ENCODE results near the gene ME1. TPM values are rescaled to one million over a fixed set of nuclear protein-coding genes. Genes with fewer than 3 reads are reported as not detected.

ME1 gene
- total and polyA plus RNA-seq, 8 donors: 5.2 to 31.7 (median 12.7) TPM

- intact Hi-C loops (cut with DNase I; ENCODE audit: low total_unique reads): no loop called here
Observed at GRCh38 chr6:83216806-83217205, 214.0 kb downstream of the ME1 start.

DNA sequence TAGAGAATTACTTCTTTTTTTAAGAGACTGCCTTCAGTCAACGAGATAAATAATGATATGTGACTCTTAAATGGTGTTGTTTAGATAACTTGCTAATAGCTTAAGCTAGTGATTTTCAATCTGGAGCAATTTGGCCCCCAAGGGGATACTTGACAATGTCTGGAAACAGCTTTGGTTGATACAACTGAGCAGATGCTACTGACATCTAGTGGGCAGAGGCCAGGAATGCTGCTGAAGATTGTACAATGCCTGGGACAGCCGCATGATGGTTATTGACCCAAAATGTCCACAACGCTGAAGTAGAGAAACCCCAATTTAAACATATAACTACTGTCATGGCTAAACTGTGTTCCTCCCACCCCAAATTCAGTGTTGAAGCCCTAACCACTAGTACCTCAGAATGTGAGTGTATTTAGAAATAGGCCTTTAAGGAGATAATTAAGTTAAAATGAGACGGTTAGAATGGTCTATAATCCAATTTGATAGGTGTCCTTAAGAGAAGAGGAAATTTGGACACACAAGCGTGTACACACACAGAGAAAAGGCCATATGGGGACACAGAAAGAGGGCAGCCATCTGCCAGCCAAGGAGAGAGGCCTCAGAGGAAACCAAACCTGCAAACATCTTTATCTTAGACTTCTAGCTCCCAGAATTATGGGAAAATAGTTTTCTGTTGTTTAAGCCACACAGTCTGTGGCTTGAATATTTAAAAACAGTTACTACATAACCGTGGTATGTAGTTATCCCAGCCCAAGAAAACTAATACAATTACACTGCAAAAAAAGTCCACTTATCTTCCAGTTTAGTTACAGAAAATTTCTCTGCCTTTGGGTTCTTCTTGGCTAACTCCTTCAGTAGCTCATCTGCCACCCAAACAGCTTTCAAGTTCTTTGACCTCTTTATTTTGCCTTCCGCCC, 215.5 kb downstream of the ME1 start:
- Histone ChIP-seq H3K4me3 (no peak overlapping the region), H3K27ac (no peak overlapping the region), H3K9me3 (no peaks in the 10 kb centered on the region), H3K27me3 (no peaks in the 10 kb centered on the region), H3K4me1 (peaks cover 0 to 3% (median 0%) of the 10 kb centered on the region in 4 donors), H3K36me3 (peaks cover 0 to 5% (median 0%) of the 10 kb centered on the region in 4 donors)
- TF ChIP-seq CTCF (IDR thresholded peaks at IDR 0.05) (peak in 5 of 7 experiments; percentile 56 to 68 (median 62)), EP300 (IDR thresholded peaks at IDR 0.05) (no peak), POLR2AphosphoS5 (IDR thresholded peaks at IDR 0.05) (no peak), POLR2A (IDR thresholded peaks at IDR 0.05) (no peak)
- intact Hi-C loops (cut with DNase I; ENCODE audit: low total_unique reads): no loop called here
- WGBS, 5 donors: 29 to 33% (median 31%) methylated on average over 7 of the region's 7 CpGs
- DNase-seq: peak; percentile 65 to 88

More at GRCh38 chr6:83216806-83217205, 214.0 kb downstream of the ME1 start:
- Histone ChIP-seq H3K27me3 (no peaks in the 10 kb centered on the region), H3K27ac (no peak overlapping the region), H3K36me3 (peaks cover 0 to 5% (median 0%) of the 10 kb centered on the region in 4 donors), H3K9me3 (no peaks in the 10 kb centered on the region), H3K4me3 (no peak overlapping the region), H3K4me1 (peaks cover 0 to 3% (median 0%) of the 10 kb centered on the region in 4 donors)
- no peak for DNase-seq
- no peak for TF ChIP-seq CTCF (IDR thresholded peaks at IDR 0.05)
- TF ChIP-seq POLR2AphosphoS5 (IDR thresholded peaks at IDR 0.05): no peak
- TF ChIP-seq POLR2A (IDR thresholded peaks at IDR 0.05): no peak
- no peak for TF ChIP-seq EP300 (IDR thresholded peaks at IDR 0.05)

DNA sequence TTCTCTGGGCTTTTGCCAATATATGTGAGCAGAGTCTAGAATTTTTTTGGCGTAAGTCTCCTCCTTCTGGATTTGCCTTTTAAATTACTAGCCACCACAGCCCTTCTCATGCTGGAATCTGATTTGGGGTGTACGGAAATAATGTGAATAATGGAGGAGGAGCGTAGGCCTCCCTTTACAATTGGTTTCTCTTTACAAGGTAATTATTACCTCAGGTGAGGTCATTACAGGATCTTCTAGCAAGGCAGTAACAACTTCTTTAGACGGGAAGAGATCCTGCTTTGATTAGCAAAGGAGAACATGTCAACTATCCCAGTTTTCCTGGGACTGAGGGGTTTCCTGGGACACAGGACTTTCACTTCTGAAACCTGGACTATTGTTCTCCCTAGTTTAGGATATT, 228.8 kb downstream of the ME1 start:
- Histone ChIP-seq H3K4me1 (peaks cover 0 to 41% (median 4%) of the 10 kb centered on the region in 4 donors), H3K9me3 (no peaks in the 10 kb centered on the region), H3K27me3 (no peaks in the 10 kb centered on the region), H3K4me3 (no peak overlapping the region), H3K36me3 (peaks cover 0 to 7% (median 7%) of the 10 kb centered on the region in 4 donors), H3K27ac (no peak overlapping the region)
- TF ChIP-seq POLR2AphosphoS5 (IDR thresholded peaks at IDR 0.05) (no peak), POLR2A (IDR thresholded peaks at IDR 0.05) (no peak), CTCF (IDR thresholded peaks at IDR 0.05) (no peak), EP300 (IDR thresholded peaks at IDR 0.05) (no peak)
- DNase-seq: no peak
- intact Hi-C loops (cut with DNase I; ENCODE audit: low total_unique reads): no loop called here
- 38 to 81% (median 46%) methylated on average over 4 of the region's 4 CpGs for WGBS, 5 donors

- no peak overlapping the region for H3K4me3 ChIP-seq
- H3K9me3 ChIP-seq: no peaks in the 10 kb centered on the region
- H3K4me1 ChIP-seq: peaks cover 0 to 55% (median 7%) of the 10 kb centered on the region in 4 donors
- TF ChIP-seq EP300 (IDR thresholded peaks at IDR 0.05): no peak
- TF ChIP-seq POLR2AphosphoS5 (IDR thresholded peaks at IDR 0.05): peak in 1 of 3 donors; percentile 59
- no peak for TF ChIP-seq POLR2A (IDR thresholded peaks at IDR 0.05)
- TF ChIP-seq CTCF (IDR thresholded peaks at IDR 0.05): no peak
- H3K27ac ChIP-seq: no peak overlapping the region
- WGBS, 5 donors: 27 to 40% (median 36%) methylated on average over 2 of the region's 2 CpGs
- no peak for DNase-seq
- peaks cover 0 to 22% (median 20%) of the 10 kb centered on the region in 4 donors for H3K36me3 ChIP-seq
- H3K27me3 ChIP-seq: no peaks in the 10 kb centered on the region
- intact Hi-C loops (cut with DNase I; ENCODE audit: low total_unique reads): no loop called here
Observed at GRCh38 chr6:83199863-83200225, 231.0 kb downstream of the ME1 start.

Data from stomach (tissue), 9 donors.